B cell (primary cell): ENCODE data around the gene FAM149B1. TPM values are rescaled to one million over a fixed set of nuclear protein-coding genes. Genes with fewer than 3 reads are reported as not detected.

ENCODE experiments used
- ATAC-seq: fragments of 200-7000 bp; cut with Tn5 transposase; one replicate; pipeline ENCODE4 v1.10.0; 2021; ENCODE audit warnings: low read depth, mild to moderate bottlenecking, moderate number of reproducible peaks, moderate library complexity
- CTCF ChIA-PET: fragments of 350-600 bp; sonication (Branson Sonifier 250); formaldehyde crosslinking; loops from one replicate; lab custom pipeline; 2021; ENCODE audit warnings: antibody characterized with exemption, inconsistent platforms; lab: Charles Lee
- POLR2A ChIA-PET: fragments of 350-600 bp; sonication (Branson Sonifier 250); formaldehyde crosslinking; loops from one replicate; lab custom pipeline; 2021; ENCODE audit warnings: antibody characterized with exemption; lab: Charles Lee
- DNase-seq: peaks from one replicate; pipeline ENCODE4 v3.0.0; 2013
- H2AFZ ChIP-seq: 2 replicates; pipeline ENCODE4 v1.6.1; 2012; ENCODE audit warnings: mild to moderate bottlenecking, low read depth, low read length; ENCODE audit not compliant: insufficient read depth, poor library complexity, severe bottlenecking
- H3K27ac ChIP-seq, 2 donors: 1 replicate in 1 of 2; 2 replicates in 1 of 2; pipeline ENCODE4 v1.5.1; 2012 to 2013; ENCODE audit warnings: low read length in 2 of 2, mild to moderate bottlenecking in 2 of 2, moderate library complexity in 1 of 2
- H3K27me3 ChIP-seq, 4 experiments: fragments of 200-600 bp in 1 of 4; sonication (generic) in 1 of 4; replicated peaks in 1 of 4; 1 replicate in 2 of 4; 2 replicates in 2 of 4; pipeline versions ENCODE4 v1.6.1 to v1.7.0; 2013 to 2016; ENCODE audit warnings: low read length in 3 of 4, mild to moderate bottlenecking in 2 of 4, mixed read lengths in 1 of 4, moderate library complexity in 1 of 4; ENCODE audit not compliant: insufficient read depth in 4 of 4, control insufficient read depth in 3 of 4; ENCODE audit errors: control extremely low read depth in 1 of 4
- H3K36me3 ChIP-seq, 2 experiments: replicated peaks in 1 of 2; 1 replicate in 1 of 2; 2 replicates in 1 of 2; pipeline versions ENCODE4 v1.6.1 to v1.7.1; 2013; ENCODE audit warnings: low read length in 1 of 2; ENCODE audit not compliant: insufficient read depth in 2 of 2, control insufficient read depth in 1 of 2; ENCODE audit errors: control extremely low read depth in 1 of 2, extremely low read depth in 1 of 2
- H3K4me1 ChIP-seq, 2 donors: fragments of 200-600 bp in 1 of 2; sonication (generic) in 1 of 2; 1 replicate in 1 of 2; 2 replicates in 1 of 2; pipeline versions ENCODE4 v1.5.1 to v1.6.1; 2013 to 2017; ENCODE audit warnings: low read length in 2 of 2; ENCODE audit not compliant: control insufficient read depth in 2 of 2, insufficient read depth in 2 of 2
- H3K4me2 ChIP-seq: replicated peaks from 2 replicates; pipeline ENCODE3; 2012; ENCODE audit warnings: mild to moderate bottlenecking, low read depth, low read length; ENCODE audit not compliant: poor library complexity, severe bottlenecking
- H3K4me3 ChIP-seq, 5 experiments: fragments of 200-600 bp in 1 of 5; sonication (generic) in 1 of 5; 1 replicate in 3 of 5; 2 replicates in 2 of 5; pipeline versions ENCODE4 v1.5.1 to v1.7.0; 2011 to 2016; ENCODE audit warnings: low read length in 4 of 5, mild to moderate bottlenecking in 4 of 5, low read depth in 2 of 5, control low read depth in 1 of 5, moderate library complexity in 1 of 5; ENCODE audit not compliant: insufficient read depth in 1 of 5; ENCODE audit errors: control extremely low read depth in 1 of 5, extremely low read depth in 1 of 5
- H3K79me2 ChIP-seq: fragments of 200-600 bp; sonication (generic); one replicate; pipeline ENCODE4 v1.6.0; 2016; ENCODE audit warnings: low read length; ENCODE audit not compliant: control insufficient read depth, insufficient read depth
- H3K9ac ChIP-seq: fragments of 200-600 bp; sonication (generic); 2 replicates; pipeline ENCODE4 v1.6.1; 2017; ENCODE audit warnings: mild to moderate bottlenecking, low read length, moderate library complexity
- H3K9me3 ChIP-seq, 3 donors: one replicate each; pipeline versions ENCODE4 v1.6.1 to v1.7.1; 2013; ENCODE audit warnings: low read length in 2 of 3; ENCODE audit not compliant: control insufficient read depth in 2 of 3, insufficient read depth in 1 of 3; ENCODE audit errors: control extremely low read depth in 1 of 3
- H4K20me1 ChIP-seq: 2 replicates; pipeline ENCODE4 v1.6.0; 2012; ENCODE audit warnings: mild to moderate bottlenecking, low read length; ENCODE audit not compliant: insufficient read depth, control insufficient read depth, poor library complexity, severe bottlenecking
- H3K27ac Mint-ChIP-seq: one replicate; pipeline ENCODE4 v1.8.0; 2021; ENCODE audit warnings: mixed read lengths
- H3K27me3 Mint-ChIP-seq: one replicate; pipeline ENCODE4 v1.8.0; 2021; ENCODE audit warnings: mixed read lengths
- H3K4me1 Mint-ChIP-seq: one replicate; pipeline ENCODE4 v1.8.0; 2021; ENCODE audit warnings: mixed read lengths
- H3K4me3 Mint-ChIP-seq: one replicate; pipeline ENCODE4 v1.8.0; 2021; ENCODE audit warnings: mixed read lengths
- H3K9me3 Mint-ChIP-seq: one replicate; pipeline ENCODE4 v1.8.0; 2022; ENCODE audit warnings: mixed read lengths; ENCODE audit not compliant: insufficient read depth
- EZH2 ChIP-seq: IDR thresholded peaks from 2 replicates; pipeline ENCODE4 v1.6.1; 2012; ENCODE audit warnings: borderline replicate concordance, low read depth, mild to moderate bottlenecking, moderate library complexity, low read length; ENCODE audit not compliant: insufficient read depth, poor library complexity, severe bottlenecking
- WGBS: methylation state at CpG from one replicate; pipeline ENCODE4 v1.1.5; 2013; ENCODE audit warnings: missing lambda C conversion rate; ENCODE audit not compliant: insufficient coverage; 5-methylcytosine and 5-hydroxymethylcytosine counted together
- intact Hi-C: fragments of 100-400 bp; cut with micrococcal nuclease; formaldehyde crosslinking; loops from one replicate; pipeline ENCODE4 v1.10.0; 2022
- polyA plus RNA-seq: library from polyadenylated mRNA; depleted of rRNA; stranded (reverse); fragments of >200 nt; gene quantifications from 2 replicates; pipeline ENCODE4 v1.2.3, GENCODE V29; 2012
- total RNA-seq, 2 donors: library from RNA; stranded (reverse); fragments of 120-200 nt in 1 of 2; gene quantifications; 1 replicate in 1 of 2; 2 replicates in 1 of 2; pipeline versions ENCODE4 v1.2.3 to v1.2.4, GENCODE V29; 2013 to 2022
- TF ChIP-seq, protein P1 (sequence below): fragments of 200-600 bp; IDR thresholded peaks from one replicate; pipeline ENCODE4 v1.8.0; 2022; ENCODE audit warnings: antibody characterized with exemption, mild to moderate bottlenecking

Gene FAM149B1
- total and polyA plus RNA-seq, 2 donors (not counting 1 experiment from before 2014, with no cell fraction given) = 22.5 to 24.3 TPM

DNA sequence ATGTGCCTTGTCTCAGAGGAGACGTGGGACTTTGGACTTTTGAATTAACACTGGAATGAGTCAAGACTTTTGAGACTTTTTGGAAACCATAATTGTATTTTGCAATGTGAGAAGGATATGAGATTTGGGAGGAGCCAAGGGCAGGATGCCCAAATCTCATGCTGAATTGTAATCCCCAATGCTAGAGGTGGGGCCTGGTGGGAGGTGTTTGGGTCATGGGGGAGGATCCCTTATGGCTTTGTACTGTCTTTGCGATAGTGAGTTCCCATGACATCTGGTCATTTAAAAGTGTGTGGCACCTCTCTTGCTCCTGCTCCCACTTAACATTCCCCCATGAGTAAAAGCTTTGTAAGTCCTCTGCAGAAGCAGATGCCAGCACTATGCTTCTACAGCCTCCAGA, 40.0 kb downstream of the FAM149B1 start:
- ATAC-seq (no peak), DNase-seq (no peak)
- H3K36me3 ChIP-seq = peaks cover 0 to 3% of the 10 kb centered on the region in 2 experiments
- H4K20me1 ChIP-seq = no peaks in the 10 kb centered on the region
- intact Hi-C loops = no loop called here
- H3K79me2 ChIP-seq = no peaks in the 10 kb centered on the region
- H3K27ac ChIP-seq = no peak overlapping the region
- no peak overlapping the region for H3K4me3 ChIP-seq
- TF ChIP-seq, protein P1, sequence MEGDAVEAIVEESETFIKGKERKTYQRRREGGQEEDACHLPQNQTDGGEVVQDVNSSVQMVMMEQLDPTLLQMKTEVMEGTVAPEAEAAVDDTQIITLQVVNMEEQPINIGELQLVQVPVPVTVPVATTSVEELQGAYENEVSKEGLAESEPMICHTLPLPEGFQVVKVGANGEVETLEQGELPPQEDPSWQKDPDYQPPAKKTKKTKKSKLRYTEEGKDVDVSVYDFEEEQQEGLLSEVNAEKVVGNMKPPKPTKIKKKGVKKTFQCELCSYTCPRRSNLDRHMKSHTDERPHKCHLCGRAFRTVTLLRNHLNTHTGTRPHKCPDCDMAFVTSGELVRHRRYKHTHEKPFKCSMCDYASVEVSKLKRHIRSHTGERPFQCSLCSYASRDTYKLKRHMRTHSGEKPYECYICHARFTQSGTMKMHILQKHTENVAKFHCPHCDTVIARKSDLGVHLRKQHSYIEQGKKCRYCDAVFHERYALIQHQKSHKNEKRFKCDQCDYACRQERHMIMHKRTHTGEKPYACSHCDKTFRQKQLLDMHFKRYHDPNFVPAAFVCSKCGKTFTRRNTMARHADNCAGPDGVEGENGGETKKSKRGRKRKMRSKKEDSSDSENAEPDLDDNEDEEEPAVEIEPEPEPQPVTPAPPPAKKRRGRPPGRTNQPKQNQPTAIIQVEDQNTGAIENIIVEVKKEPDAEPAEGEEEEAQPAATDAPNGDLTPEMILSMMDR = no peak
- TF ChIP-seq EZH2 = no peak
- H2AFZ ChIP-seq = no peak overlapping the region
- no peak overlapping the region for H3K4me3 Mint-ChIP-seq
- H3K27me3 ChIP-seq = no peaks in the 10 kb centered on the region
- no peaks in the 10 kb centered on the region for H3K9me3 ChIP-seq
- ChIA-PET POLR2A (no interaction called here), CTCF (no interaction called here)
- H3K9me3 Mint-ChIP-seq = no peaks in the 10 kb centered on the region
- H3K4me1 ChIP-seq = no peaks in the 10 kb centered on the region
- H3K9ac ChIP-seq = no peak overlapping the region
- H3K27me3 Mint-ChIP-seq = no peaks in the 10 kb centered on the region
- H3K27ac Mint-ChIP-seq = no peak overlapping the region
- WGBS = 100% methylated on average over 2 of the region's 2 CpGs
- H3K4me1 Mint-ChIP-seq = no peaks in the 10 kb centered on the region
- no peak overlapping the region for H3K4me2 ChIP-seq

DNA sequence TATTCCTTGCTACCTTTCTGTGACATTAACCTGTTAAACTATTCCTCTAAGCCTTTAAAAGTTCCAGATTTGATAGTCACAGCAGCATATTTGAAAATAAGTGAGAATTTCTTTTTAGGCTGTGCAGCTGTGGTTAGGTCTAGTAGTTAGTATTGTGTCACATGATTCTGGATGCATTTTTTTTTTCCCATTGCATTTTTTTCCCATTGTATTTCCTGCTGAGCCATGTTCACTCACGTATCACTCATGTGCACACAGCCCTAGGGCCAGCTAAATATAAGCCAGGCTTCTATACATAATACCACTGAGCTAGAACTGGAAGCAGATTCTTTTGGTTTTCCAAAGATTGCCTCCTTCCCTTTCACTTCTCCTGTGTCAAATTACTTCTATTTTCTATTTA, 41.8 kb downstream of the FAM149B1 start:
- intact Hi-C loops = no loop called here
- Histone ChIP-seq H3K9ac (no peak overlapping the region), H3K27ac (no peak overlapping the region), H3K4me1 (no peaks in the 10 kb centered on the region), H4K20me1 (no peaks in the 10 kb centered on the region), H3K4me3 (no peak overlapping the region), H3K27me3 (no peaks in the 10 kb centered on the region), H2AFZ (no peak overlapping the region), H3K9me3 (no peaks in the 10 kb centered on the region), H3K79me2 (no peaks in the 10 kb centered on the region), H3K36me3 (peaks cover 0 to 3% of the 10 kb centered on the region in 2 experiments), H3K4me2 (no peak overlapping the region)
- WGBS = 88% methylated on average over 1 of the region's 1 CpG
- POLR2A ChIA-PET = no interaction called here
- Mint-ChIP-seq H3K27ac (no peak overlapping the region), H3K27me3 (no peaks in the 10 kb centered on the region), H3K4me3 (no peak overlapping the region), H3K4me1 (no peaks in the 10 kb centered on the region), H3K9me3 (no peaks in the 10 kb centered on the region)
- CTCF ChIA-PET = no interaction called here
- ATAC-seq (no peak), DNase-seq (no peak)
- TF ChIP-seq EZH2 = no peak
- TF ChIP-seq, protein P1 = no peak
